Endodermal cell (in vitro differentiated cells): ENCODE data around the gene DYNLL2. TPM values are rescaled to one million over a fixed set of nuclear protein-coding genes. Genes with fewer than 3 reads are reported as not detected.
A peak's percentile ranks its signal among the peaks of the same experiment; 100 is the strongest.

Experiments used
- DNase-seq: peaks from one replicate; pipeline ENCODE4 v3.0.0-alpha.2; 2017
- H3K27ac ChIP-seq: 2 replicates; pipeline ENCODE4 v1.5.1; 2013; ENCODE audit warnings: mild to moderate bottlenecking, low read depth, low read length, moderate library complexity
- H3K27me3 ChIP-seq: 2 replicates; pipeline ENCODE4 v1.6.1; 2013; ENCODE audit warnings: mild to moderate bottlenecking, low read length, moderate library complexity; ENCODE audit not compliant: insufficient read depth, control insufficient read depth, poor library complexity, severe bottlenecking
- H3K36me3 ChIP-seq: 2 replicates; pipeline ENCODE4 v1.7.0; 2013; ENCODE audit warnings: mild to moderate bottlenecking, low read length, moderate library complexity; ENCODE audit not compliant: control insufficient read depth, insufficient read depth
- H3K4me1 ChIP-seq: one replicate; pipeline ENCODE4 v1.7.0; 2013; ENCODE audit warnings: low read length; ENCODE audit not compliant: control insufficient read depth, insufficient read depth
- H3K4me3 ChIP-seq: 2 replicates; pipeline ENCODE4 v1.5.1; 2013; ENCODE audit warnings: mild to moderate bottlenecking, low read length, moderate library complexity
- H3K9ac ChIP-seq: 2 replicates; pipeline ENCODE4 v1.6.1; 2013; ENCODE audit warnings: mild to moderate bottlenecking, low read length, moderate library complexity; ENCODE audit not compliant: poor library complexity, severe bottlenecking; ENCODE audit errors: extremely low read depth
- H3K9me3 ChIP-seq: 2 replicates; pipeline ENCODE4 v1.6.1; 2013; ENCODE audit warnings: mild to moderate bottlenecking, low read length, moderate library complexity; ENCODE audit not compliant: control insufficient read depth
- H3K27ac Mint-ChIP-seq: 2 replicates; pipeline ENCODE4 v1.8.0; 2020; ENCODE audit warnings: mixed read lengths
- H3K27me3 Mint-ChIP-seq: 2 replicates; pipeline ENCODE4 v1.8.0; 2021; ENCODE audit warnings: mild to moderate bottlenecking, mixed read lengths; ENCODE audit not compliant: insufficient read depth
- H3K36me3 Mint-ChIP-seq: 2 replicates; pipeline ENCODE4 v1.8.0; 2020; ENCODE audit warnings: low read depth, mixed read lengths
- H3K4me1 Mint-ChIP-seq: 2 replicates; pipeline ENCODE4 v1.8.0; 2020; ENCODE audit warnings: mixed read lengths
- H3K4me3 Mint-ChIP-seq: 2 replicates; pipeline ENCODE4 v1.8.0; 2020; ENCODE audit warnings: mild to moderate bottlenecking, moderate library complexity, mixed read lengths
- H3K9me3 Mint-ChIP-seq: 2 replicates; pipeline ENCODE4 v1.8.0; 2020; ENCODE audit warnings: mild to moderate bottlenecking, mixed read lengths
- CTCF ChIP-seq: fragments of 200-600 bp; sonication (generic); conservative IDR thresholded peaks from 2 replicates; pipeline ENCODE4 v1.5.0; 2021; ENCODE audit warnings: antibody characterized with exemption, mild to moderate bottlenecking
- WGBS, 2 experiments: methylation state at CpG; one replicate each; pipeline versions ENCODE4 v1.1.5 to v1.1.7; 2013; ENCODE audit warnings: missing lambda C conversion rate in 2 of 2, mixed read lengths in 1 of 2; ENCODE audit not compliant: insufficient coverage in 1 of 2, insufficient read length in 1 of 2; 5-methylcytosine and 5-hydroxymethylcytosine counted together
- total RNA-seq, 2 donors: library from RNA; stranded (reverse); fragmentation: NEBNext Ultra II Directional in 1 of 2; extraction: Animal tissue kit (Norgen Biotek cat#: 25700) in 1 of 2; gene quantifications; 2 replicates in 1 of 2; 3 replicates in 1 of 2; pipeline ENCODE4 v1.2.1, GENCODE V29; 2021

DYNLL2 gene
- total RNA-seq, 2 donors from 2014 or later = 47.9 to 69.3 TPM

GRCh38 chr17:58059141-58059540, 24.1 kb upstream of the DYNLL2 start:
- Histone ChIP-seq H3K27me3 (no peaks in the 10 kb centered on the region), H3K4me3 (no peak overlapping the region), H3K4me1 (peaks cover 7% of the 10 kb centered on the region), H3K9ac (no peak overlapping the region), H3K36me3 (no peaks in the 10 kb centered on the region), H3K9me3 (no peaks in the 10 kb centered on the region), H3K27ac (no peak overlapping the region)
- 78 to 82% methylated on average over 5 of the region's 5 CpGs for WGBS, 2 experiments
- no peak for TF ChIP-seq CTCF
- DNase-seq = peak; percentile 49
- no peak overlapping the region for H3K27ac Mint-ChIP-seq
- H3K36me3 Mint-ChIP-seq = no peaks in the 10 kb centered on the region
- no peak overlapping the region for H3K4me3 Mint-ChIP-seq
- peaks cover 6% of the 10 kb centered on the region for H3K27me3 Mint-ChIP-seq
- peaks cover 33% of the 10 kb centered on the region for H3K4me1 Mint-ChIP-seq
- no peaks in the 10 kb centered on the region for H3K9me3 Mint-ChIP-seq

GRCh38 chr17:58060596-58061191, 22.5 kb upstream of the DYNLL2 start:
- Mint-ChIP-seq H3K27ac (peak overlapping the region; percentile 63), H3K27me3 (peaks cover 6% of the 10 kb centered on the region), H3K36me3 (no peaks in the 10 kb centered on the region), H3K4me1 (peaks cover 33% of the 10 kb centered on the region), H3K9me3 (no peaks in the 10 kb centered on the region), H3K4me3 (no peak overlapping the region)
- Histone ChIP-seq H3K27me3 (no peaks in the 10 kb centered on the region), H3K4me3 (no peak overlapping the region), H3K4me1 (peaks cover 7% of the 10 kb centered on the region), H3K36me3 (no peaks in the 10 kb centered on the region), H3K9ac (no peak overlapping the region), H3K9me3 (no peaks in the 10 kb centered on the region), H3K27ac (no peak overlapping the region)
- no peak for TF ChIP-seq CTCF
- WGBS, 2 experiments = 82 to 88% methylated on average over 5 to 9 of the region's 9 CpGs
- peak; percentile 58 for DNase-seq

- Mint-ChIP-seq H3K27me3 (peaks cover 6% of the 10 kb centered on the region), H3K27ac (peak overlapping the region; percentile 44), H3K9me3 (no peaks in the 10 kb centered on the region), H3K4me1 (peaks cover 38% of the 10 kb centered on the region), H3K4me3 (no peak overlapping the region), H3K36me3 (no peaks in the 10 kb centered on the region)
- DNase-seq = peak; percentile 55
- WGBS, 2 experiments = 45 to 82% methylated on average over 2 to 5 of the region's 5 CpGs
- TF ChIP-seq CTCF = no peak
- no peak overlapping the region for H3K9ac ChIP-seq
- no peak overlapping the region for H3K27ac ChIP-seq
- H3K27me3 ChIP-seq = no peaks in the 10 kb centered on the region
- no peaks in the 10 kb centered on the region for H3K36me3 ChIP-seq
- no peaks in the 10 kb centered on the region for H3K9me3 ChIP-seq
- H3K4me1 ChIP-seq = peaks cover 7% of the 10 kb centered on the region
- no peak overlapping the region for H3K4me3 ChIP-seq
Measured at GRCh38 chr17:58061672-58062071, 21.5 kb upstream of the DYNLL2 start.
